GM18870 (cell line): ENCODE data around the gene ASB6.

Experiments
- ATAC-seq: cut with Tn5 transposase; IDR thresholded peaks from one replicate; pipeline ENCODE4 v1.9.1; 2021; ENCODE audit warnings: moderate library complexity; ENCODE audit not compliant: unreplicated experiment

Gene ASB6

DNA sequence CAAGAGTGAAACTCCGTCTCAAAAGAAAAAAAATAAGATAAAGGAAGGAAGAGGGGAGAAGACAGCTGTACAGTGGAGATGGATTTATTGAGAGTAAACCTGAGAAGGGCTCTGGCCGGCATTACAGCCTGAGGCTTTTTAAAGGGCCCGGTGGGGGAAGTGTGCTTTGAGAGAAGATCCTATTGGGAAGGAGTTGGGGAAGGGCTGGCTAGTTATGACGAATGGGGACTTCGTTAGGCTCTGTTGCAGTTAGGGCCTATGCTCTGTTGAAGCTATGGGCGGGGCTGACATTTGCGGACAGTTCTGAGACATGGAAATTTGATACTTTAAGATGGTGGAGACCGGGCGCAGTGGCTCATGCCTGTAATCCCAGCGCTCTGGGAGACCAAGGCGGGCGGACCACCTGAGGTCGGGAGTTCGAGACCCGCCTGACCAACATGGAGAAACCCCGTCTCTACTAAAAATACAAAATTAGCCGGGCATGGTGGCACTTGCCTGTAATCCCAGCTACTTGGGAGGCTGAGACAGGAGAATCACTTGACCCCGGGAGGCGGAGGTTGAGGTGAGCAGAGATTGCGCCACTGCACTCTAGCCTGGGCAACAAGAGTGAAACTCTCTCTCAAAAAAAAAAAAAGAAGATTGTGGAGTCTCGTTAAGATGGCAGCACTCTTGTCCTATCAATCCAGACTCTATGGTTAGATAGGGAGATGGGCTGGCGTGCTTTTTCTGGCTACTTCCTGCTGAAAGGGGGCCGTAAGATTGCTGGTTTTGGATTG is 54.3 kb downstream of the ASB6 start:
- ATAC-seq: no peak

DNA sequence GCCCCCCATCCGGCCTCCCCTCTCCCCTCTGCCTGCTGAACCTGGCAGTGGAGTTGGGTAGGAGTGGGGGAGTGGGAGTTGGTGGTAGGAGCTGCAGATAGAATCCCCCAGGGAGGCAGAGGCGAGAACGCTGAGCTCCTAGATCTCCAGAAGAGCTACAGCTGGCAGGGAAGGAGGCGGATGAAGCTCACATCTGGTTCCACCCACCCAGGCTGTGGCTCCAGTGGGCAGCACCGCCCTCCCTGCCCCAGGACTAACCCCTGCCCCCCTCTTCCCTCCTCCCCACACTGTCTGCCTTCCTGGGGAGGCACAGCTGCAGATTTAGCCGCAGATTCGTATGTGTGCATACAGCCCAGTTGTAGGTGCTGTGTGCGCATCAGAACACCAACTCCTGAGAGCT is 55.3 kb downstream of the ASB6 start:
- no peak for ATAC-seq

DNA sequence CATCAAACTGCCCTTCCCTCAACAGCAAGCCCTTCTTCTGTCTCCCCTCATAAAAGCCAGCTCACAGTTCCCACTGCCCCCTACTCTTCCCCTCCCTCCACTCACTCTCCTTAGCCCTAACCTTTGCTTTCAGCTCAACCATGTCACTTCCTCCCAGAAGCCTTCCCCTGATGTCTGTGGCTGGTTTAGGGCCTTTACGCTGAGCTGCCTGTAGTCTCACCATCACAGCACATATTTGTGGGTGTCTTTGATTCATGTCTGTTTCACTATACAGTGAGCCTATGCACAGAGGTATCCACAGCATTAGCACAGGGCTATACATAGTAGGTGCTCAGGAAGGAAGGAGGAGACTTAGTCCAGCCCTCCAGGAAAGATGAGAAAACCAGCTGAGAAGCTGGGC is 55.7 kb downstream of the ASB6 start:
- no peak for ATAC-seq

DNA sequence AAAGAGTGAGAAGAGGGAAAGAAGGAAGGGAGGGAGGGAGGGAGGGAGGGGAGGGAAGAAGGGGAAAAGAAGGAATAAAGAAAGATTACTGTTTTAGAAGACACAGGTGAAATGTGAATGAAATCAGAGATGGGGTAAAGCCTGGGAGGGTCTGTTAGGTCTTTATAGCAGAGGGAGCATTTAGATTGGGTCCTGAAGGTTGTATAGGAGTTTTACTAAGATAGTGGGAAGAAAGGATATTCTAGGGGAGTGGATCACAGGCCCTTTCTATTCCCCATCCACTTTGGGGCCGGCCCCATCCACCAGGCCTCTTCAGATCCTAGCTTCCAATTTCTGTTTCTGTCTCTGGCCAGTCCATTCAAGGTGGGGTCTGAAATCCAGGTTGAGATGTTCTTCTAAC is 56.6 kb downstream of the ASB6 start:
- no peak for ATAC-seq
